Effector memory CD4-positive, alpha-beta T cell (primary cell): ENCODE measurements around the gene SMIM35.

Source experiments
- DNase-seq, 3 donors: peaks; one replicate each; pipeline ENCODE4 v3.0.0-alpha.2; 2020
- H3K27ac ChIP-seq: 2 replicates; pipeline ENCODE4 v1.7.0; 2013; ENCODE audit warnings: mild to moderate bottlenecking, low read length, moderate library complexity; ENCODE audit not compliant: insufficient read depth, poor library complexity, severe bottlenecking
- H3K27me3 ChIP-seq: replicated peaks from 2 replicates; pipeline ENCODE4 v1.7.0; 2013; ENCODE audit warnings: mild to moderate bottlenecking, low read length; ENCODE audit not compliant: insufficient read depth, control insufficient read depth, poor library complexity, severe bottlenecking
- H3K36me3 ChIP-seq: 2 replicates; pipeline ENCODE4 v1.7.0; 2013; ENCODE audit warnings: mild to moderate bottlenecking, low read length, moderate library complexity; ENCODE audit not compliant: control insufficient read depth, insufficient read depth
- H3K4me1 ChIP-seq: 2 replicates; pipeline ENCODE4 v1.7.0; 2013; ENCODE audit warnings: low read length, mild to moderate bottlenecking; ENCODE audit not compliant: control insufficient read depth, insufficient read depth, poor library complexity, severe bottlenecking
- H3K4me3 ChIP-seq: 2 replicates; pipeline ENCODE4 v1.7.0; 2013; ENCODE audit warnings: low read length, low read depth, mild to moderate bottlenecking; ENCODE audit not compliant: insufficient read depth, poor library complexity, severe bottlenecking
- H3K9me3 ChIP-seq: 2 replicates; pipeline ENCODE4 v1.7.0; 2013; ENCODE audit warnings: mild to moderate bottlenecking, low read length, moderate library complexity; ENCODE audit not compliant: control insufficient read depth
- total RNA-seq, 3 donors: gene quantifications; one replicate each; lab custom pipeline; 2026; lab: John Stamatoyannopoulos, UW

SMIM35 gene
- 0.35 to 1.2 (median 0.69) reads per million in 3 donors for total RNA-seq

DNA sequence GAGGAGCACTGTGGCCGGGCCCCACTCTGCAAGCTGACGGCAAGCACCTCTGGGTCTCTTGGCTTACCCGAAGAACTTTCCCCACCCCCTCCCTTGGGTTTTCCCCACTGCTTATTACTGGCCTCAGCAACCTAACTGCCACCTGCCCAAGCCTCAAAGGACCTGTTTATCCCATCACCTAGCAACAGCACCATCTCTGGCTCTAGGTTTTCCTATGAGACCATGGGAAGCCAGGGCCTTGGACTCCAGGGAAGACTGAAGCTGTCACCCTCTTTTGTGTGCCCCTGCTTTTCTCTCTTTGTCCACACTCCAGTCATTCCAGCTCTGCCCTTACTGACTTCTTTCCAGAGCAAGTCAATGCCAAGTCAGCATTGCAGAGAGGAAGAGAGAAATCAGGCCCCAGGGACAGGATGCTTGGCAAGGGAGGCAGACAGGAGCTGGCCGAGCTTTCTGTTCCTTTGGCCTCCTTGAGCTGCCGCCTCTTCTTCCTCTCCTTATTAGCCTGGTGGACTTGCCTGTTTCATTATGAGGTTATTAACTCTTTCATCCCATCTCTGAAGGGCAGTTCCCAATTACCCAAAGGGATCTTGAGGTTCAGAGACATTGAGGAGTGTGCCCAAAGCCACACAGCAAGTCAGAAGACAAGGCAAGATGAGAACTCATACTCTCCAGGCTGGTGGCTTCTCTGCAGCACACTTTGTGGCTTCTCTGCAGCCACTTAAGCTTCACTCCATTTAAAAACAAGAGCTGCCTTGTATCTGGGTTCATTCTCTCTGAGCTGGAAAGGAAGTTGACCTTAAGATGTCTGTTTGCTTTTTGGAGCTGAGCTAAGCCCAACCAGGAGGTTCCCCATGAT, at the start of gene SMIM35:
TSS of gene SMIM35 (minus strand) at position 51 of the 856 bp plus-strand sequence. CDS start 206 bp downstream, outside the sequence.
- H3K27me3 ChIP-seq = no peaks in the 10 kb centered on the region
- no peaks in the 10 kb centered on the region for H3K36me3 ChIP-seq
- DNase-seq = no peak
- no peak within 1 kb of the TSS for H3K4me3 ChIP-seq
- no peaks in the 10 kb centered on the region for H3K4me1 ChIP-seq
- H3K9me3 ChIP-seq = peaks cover 13% of the 10 kb centered on the region
- H3K27ac ChIP-seq = no peak within 1 kb of the TSS

DNA sequence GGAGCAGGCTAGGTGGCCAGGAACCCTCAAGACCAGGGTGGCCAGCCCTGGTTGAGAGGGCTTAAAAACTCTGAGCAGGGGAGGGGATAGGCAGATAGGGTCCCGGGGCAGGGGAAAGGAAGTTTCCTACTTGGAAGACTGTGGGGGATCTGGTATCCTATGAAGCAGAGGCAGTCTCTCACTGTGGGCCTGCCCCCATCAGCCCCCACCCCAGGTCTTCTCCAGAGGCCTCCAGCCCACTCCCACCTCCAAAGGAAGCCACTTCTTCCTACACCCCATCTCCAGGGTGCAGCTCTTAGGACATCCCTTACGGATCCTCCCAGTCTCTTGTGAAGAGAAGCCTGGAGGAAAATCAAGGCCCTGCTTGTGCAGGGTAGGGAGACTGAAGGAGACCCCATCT, 49.6 kb upstream of the SMIM35 start:
- Histone ChIP-seq H3K27ac (no peak overlapping the region), H3K4me1 (no peaks in the 10 kb centered on the region), H3K4me3 (no peak overlapping the region), H3K9me3 (no peaks in the 10 kb centered on the region), H3K27me3 (peaks cover 17% of the 10 kb centered on the region), H3K36me3 (no peaks in the 10 kb centered on the region)
- no peak for DNase-seq

- DNase-seq = no peak
- no peaks in the 10 kb centered on the region for H3K36me3 ChIP-seq
- H3K27ac ChIP-seq = no peak overlapping the region
- no peak overlapping the region for H3K4me3 ChIP-seq
- peaks cover 17% of the 10 kb centered on the region for H3K27me3 ChIP-seq
- no peaks in the 10 kb centered on the region for H3K4me1 ChIP-seq
- H3K9me3 ChIP-seq = no peaks in the 10 kb centered on the region
Observed at GRCh38 chr11:118135796-118136165, 49.0 kb upstream of the SMIM35 start.

DNA sequence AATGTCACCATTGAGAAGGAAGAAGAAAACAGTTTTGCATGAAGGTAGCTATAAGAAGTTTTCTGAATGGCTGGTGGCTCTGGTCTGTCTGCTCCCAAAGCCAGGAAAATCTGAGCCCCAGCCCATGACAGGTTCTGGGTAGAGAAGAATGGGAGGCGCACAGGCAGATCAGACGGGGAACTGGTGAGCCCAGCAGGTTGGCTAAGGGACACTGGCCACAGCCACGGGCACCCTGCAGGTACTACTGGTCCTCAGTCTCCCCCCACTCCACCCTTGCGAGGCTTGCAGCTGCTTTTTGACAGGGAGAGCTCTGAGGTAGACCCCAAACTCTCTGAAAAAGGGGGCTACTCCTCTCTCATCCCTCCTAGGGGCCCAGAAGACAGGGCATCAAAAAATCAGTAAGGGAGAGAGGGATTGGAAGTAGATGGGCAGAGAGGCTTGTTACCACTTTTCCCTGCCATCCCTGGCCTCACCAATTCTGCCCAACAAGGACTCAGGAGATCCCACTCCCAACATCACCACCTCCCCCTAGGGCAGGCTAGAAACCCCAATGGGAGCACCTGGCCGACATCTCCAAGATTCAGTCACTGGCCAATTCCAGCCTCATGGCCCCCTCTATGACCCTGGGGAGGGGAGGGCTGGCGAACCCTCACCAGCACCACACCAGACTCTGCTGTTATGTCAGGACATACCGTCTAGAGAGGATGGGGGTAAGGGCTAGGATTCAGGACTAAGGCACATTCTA, 48.5 kb upstream of the SMIM35 start:
- Histone ChIP-seq H3K36me3 (no peaks in the 10 kb centered on the region), H3K9me3 (no peaks in the 10 kb centered on the region), H3K27ac (no peak overlapping the region), H3K27me3 (peaks cover 13% of the 10 kb centered on the region), H3K4me1 (no peaks in the 10 kb centered on the region), H3K4me3 (no peak overlapping the region)
- no peak for DNase-seq

DNA sequence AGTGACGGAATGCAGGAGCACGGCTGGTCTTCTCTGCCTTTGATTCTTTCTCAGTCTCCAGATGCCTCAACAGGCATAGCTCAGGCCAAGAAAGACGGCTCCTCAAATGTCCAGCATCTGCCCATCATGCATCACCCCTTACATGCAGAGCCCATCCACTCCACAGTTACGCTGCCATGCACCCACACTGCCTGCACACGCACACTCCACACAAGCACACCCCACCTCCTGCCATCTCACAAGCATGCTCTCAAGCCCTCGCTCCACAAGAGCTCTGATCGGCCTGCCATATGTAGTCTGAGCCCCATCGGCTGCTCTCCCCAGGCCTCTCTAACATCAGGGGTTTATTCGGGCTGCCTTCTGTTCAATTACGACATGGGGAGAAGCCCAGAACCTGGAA, 47.1 kb upstream of the SMIM35 start:
- H3K27me3 ChIP-seq = peaks cover 9% of the 10 kb centered on the region
- H3K4me1 ChIP-seq = no peaks in the 10 kb centered on the region
- H3K36me3 ChIP-seq = no peaks in the 10 kb centered on the region
- H3K4me3 ChIP-seq = no peak overlapping the region
- DNase-seq = no peak
- no peaks in the 10 kb centered on the region for H3K9me3 ChIP-seq
- no peak overlapping the region for H3K27ac ChIP-seq

- DNase-seq = no peak
- H3K36me3 ChIP-seq = no peaks in the 10 kb centered on the region
- no peaks in the 10 kb centered on the region for H3K9me3 ChIP-seq
- H3K27ac ChIP-seq = no peak overlapping the region
- no peak overlapping the region for H3K4me3 ChIP-seq
- peaks cover 6% of the 10 kb centered on the region for H3K27me3 ChIP-seq
- no peaks in the 10 kb centered on the region for H3K4me1 ChIP-seq
Observed at GRCh38 chr11:118132385-118133151, 45.8 kb upstream of the SMIM35 start.

- Histone ChIP-seq H3K9me3 (no peaks in the 10 kb centered on the region), H3K36me3 (no peaks in the 10 kb centered on the region)
Observed at GRCh38 chr11:118129471-118130172, 42.9 kb upstream of the SMIM35 start.

GRCh38 chr11:118128721-118129470, 42.1 kb upstream of the SMIM35 start:
- Histone ChIP-seq H3K27me3 (no peaks in the 10 kb centered on the region), H3K4me1 (no peaks in the 10 kb centered on the region), H3K4me3 (no peak overlapping the region), H3K27ac (no peak overlapping the region), H3K36me3 (no peaks in the 10 kb centered on the region), H3K9me3 (no peaks in the 10 kb centered on the region)
- DNase-seq = no peak

More at GRCh38 chr11:118129471-118130172, 42.9 kb upstream of the SMIM35 start:
- no peak overlapping the region for H3K4me3 ChIP-seq
- H3K27me3 ChIP-seq = no peaks in the 10 kb centered on the region
- no peaks in the 10 kb centered on the region for H3K4me1 ChIP-seq
- H3K27ac ChIP-seq = no peak overlapping the region
- DNase-seq = no peak

GRCh38 chr11:118128310-118128709, 41.5 kb upstream of the SMIM35 start:
- no peaks in the 10 kb centered on the region for H3K36me3 ChIP-seq

More at GRCh38 chr11:118128310-118128709, 41.5 kb upstream of the SMIM35 start:
- Histone ChIP-seq H3K4me3 (no peak overlapping the region), H3K4me1 (no peaks in the 10 kb centered on the region), H3K27me3 (no peaks in the 10 kb centered on the region), H3K9me3 (no peaks in the 10 kb centered on the region), H3K27ac (no peak overlapping the region)
- no peak for DNase-seq
